ENCODE measurements around the gene GRWD1. TPM values are rescaled to one million over a fixed set of nuclear protein-coding genes. Genes with fewer than 3 reads are reported as not detected.

Gene GRWD1
- 10 to 100 TPM; 26.2 to 39.7 TPM for total RNA-seq

- intact Hi-C loops (cut with DNase I), result no loop called here
- peak; percentile 92 for DNase-seq (ENCODE audit: low spot score)
- peaks cover 0 to 4% of the 10 kb centered on the region in 2 donors for H3K36me3 ChIP-seq
- H3K27me3 ChIP-seq (replicated peaks; ENCODE audit: insufficient read depth), result no peaks in the 10 kb centered on the region
- H3K9me3 ChIP-seq, result no peaks in the 10 kb centered on the region
- peak within 1 kb of the TSS; percentile 83 to 94 for H3K27ac ChIP-seq
- under 1% methylated on average over 61 of the region's 61 CpGs for WGBS
- peak; percentile 96 for TF ChIP-seq POLR2AphosphoS5 (IDR thresholded peaks at IDR 0.05)
- TF ChIP-seq CTCF (IDR thresholded peaks at IDR 0.05), result peak in 2 of 4 experiments; percentile 3 to 11
- peak; percentile 35 for TF ChIP-seq POLR2A (IDR thresholded peaks at IDR 0.05)
- H3K4me1 ChIP-seq (replicated peaks), result peaks cover 4% of the 10 kb centered on the region
- peak within 1 kb of the TSS; percentile 82 to 93 for H3K4me3 ChIP-seq
These were observed at the start of gene GRWD1 for GRCh38 chr19:48445606-48446481. GRWD1 (plus strand) TSS chr19:48445983; CDS start chr19:48446006, 23 bp downstream.

GRCh38 chr19:48396016-48396823, 49.6 kb upstream of the GRWD1 start:
- WGBS, result 66% methylated on average over 24 of the region's 24 CpGs
- Histone ChIP-seq H3K27ac (no peak overlapping the region), H3K4me3 (no peak overlapping the region), H3K9me3 (no peaks in the 10 kb centered on the region), H3K36me3 (no peaks in the 10 kb centered on the region), H3K4me1 (replicated peaks) (no peaks in the 10 kb centered on the region), H3K27me3 (replicated peaks; ENCODE audit: insufficient read depth) (peaks cover 2% of the 10 kb centered on the region)
- intact Hi-C loops (cut with DNase I), result no loop called here
- DNase-seq (ENCODE audit: low spot score), result no peak
- no peak for TF ChIP-seq POLR2AphosphoS5 (IDR thresholded peaks at IDR 0.05)
- no peak for TF ChIP-seq CTCF (IDR thresholded peaks at IDR 0.05)
- no peak for TF ChIP-seq POLR2A (IDR thresholded peaks at IDR 0.05)

GRCh38 chr19:48396824-48397176, 49.0 kb upstream of the GRWD1 start:
- H3K27me3 ChIP-seq (replicated peaks; ENCODE audit: insufficient read depth), result peaks cover 2% of the 10 kb centered on the region
- H3K36me3 ChIP-seq, result no peaks in the 10 kb centered on the region
- 71% methylated on average over 2 of the region's 2 CpGs for WGBS

GRCh38 chr19:48397263-48398101, 48.3 kb upstream of the GRWD1 start:
- Histone ChIP-seq H3K27ac (no peak overlapping the region), H3K9me3 (no peaks in the 10 kb centered on the region), H3K36me3 (no peaks in the 10 kb centered on the region), H3K27me3 (replicated peaks; ENCODE audit: insufficient read depth) (peaks cover 2% of the 10 kb centered on the region), H3K4me1 (replicated peaks) (no peaks in the 10 kb centered on the region), H3K4me3 (peak overlapping the region; percentile 21 to 35)
- no peak for TF ChIP-seq CTCF (IDR thresholded peaks at IDR 0.05)
- TF ChIP-seq POLR2A (IDR thresholded peaks at IDR 0.05), result no peak
- intact Hi-C loops (cut with DNase I), result no loop called here
- WGBS, result 67% methylated on average over 22 of the region's 22 CpGs
- no peak for DNase-seq (ENCODE audit: low spot score)

More at GRCh38 chr19:48396824-48397176, 49.0 kb upstream of the GRWD1 start:
- intact Hi-C loops (cut with DNase I), result no loop called here
- Histone ChIP-seq H3K27ac (no peak overlapping the region), H3K4me3 (no peak overlapping the region), H3K4me1 (replicated peaks) (no peaks in the 10 kb centered on the region), H3K9me3 (no peaks in the 10 kb centered on the region)
- DNase-seq (ENCODE audit: low spot score), result no peak
- TF ChIP-seq POLR2A (IDR thresholded peaks at IDR 0.05) (no peak), POLR2AphosphoS5 (IDR thresholded peaks at IDR 0.05) (no peak), CTCF (IDR thresholded peaks at IDR 0.05) (no peak)
